GM13976 (cell line): ENCODE data around the gene PDE4D.

Source experiments
- DNase-seq: peaks from one replicate; pipeline ENCODE4 v3.0.0; 2012; ENCODE audit warnings: low spot score
- CTCF ChIP-seq: IDR thresholded peaks from 2 replicates; pipeline ENCODE4 v1.5.1; 2012; ENCODE audit warnings: borderline replicate concordance, mild to moderate bottlenecking; ENCODE audit not compliant: insufficient read depth; ENCODE audit errors: extremely low read depth, missing control alignments, control extremely low read depth
- in situ Hi-C: fragments of 300-500 bp; cut with MboI; formaldehyde crosslinking; loops from one replicate; pipeline ENCODE4 v1.12.0; 2022; ENCODE audit warnings: low sequenced_read_pairs, mixed read lengths, inconsistent platforms; ENCODE audit not compliant: unreplicated experiment

PDE4D gene

GRCh38 chr5:59640411-59640810, 253.1 kb downstream of the PDE4D start:
- TF ChIP-seq CTCF: no peak

GRCh38 chr5:59637884-59638580, 255.5 kb downstream of the PDE4D start:
- in situ Hi-C loops: no loop called here
- no peak for TF ChIP-seq CTCF
- no peak for DNase-seq

More at GRCh38 chr5:59640411-59640810, 253.1 kb downstream of the PDE4D start:
- no peak for DNase-seq
- in situ Hi-C loops: no loop called here

GRCh38 chr5:59629561-59629960, 264.0 kb downstream of the PDE4D start:
- no peak for TF ChIP-seq CTCF
- DNase-seq: no peak
- in situ Hi-C loops: no loop called here

GRCh38 chr5:59628062-59628828, 265.3 kb downstream of the PDE4D start:
- DNase-seq: no peak
- no peak for TF ChIP-seq CTCF
- in situ Hi-C loops: no loop called here

GRCh38 chr5:59624898-59625297, 268.6 kb downstream of the PDE4D start:
- DNase-seq: no peak
- in situ Hi-C loops: no loop called here
- TF ChIP-seq CTCF: no peak

- no peak for TF ChIP-seq CTCF
- DNase-seq: no peak
- in situ Hi-C loops: no loop called here
These were observed 270.7 kb downstream of the PDE4D start for GRCh38 chr5:59622848-59623247.
